GM12801 (cell line): ENCODE measurements around the gene PCSK6.

Source experiments
- CTCF ChIP-seq: IDR thresholded peaks from one replicate; pipeline ENCODE4 v1.5.1; 2011; ENCODE audit warnings: control low read depth; ENCODE audit not compliant: insufficient read length; ENCODE audit errors: extremely low read depth

Gene PCSK6

GRCh38 chr15:101296418-101297405 is 192.8 kb downstream of the PCSK6 start:
- no peak for TF ChIP-seq CTCF

GRCh38 chr15:101295607-101296161 is 193.8 kb downstream of the PCSK6 start:
- no peak for TF ChIP-seq CTCF

GRCh38 chr15:101294731-101295606 is 194.5 kb downstream of the PCSK6 start, which contains the start of gene SNRPA1:
SNRPA1 (minus strand) TSS chr15:101295248; CDS start chr15:101295178, 70 bp downstream.
- no peak for TF ChIP-seq CTCF

GRCh38 chr15:101293122-101293521 is 196.4 kb downstream of the PCSK6 start:
- TF ChIP-seq CTCF, result no peak

GRCh38 chr15:101288905-101289513 is 200.5 kb downstream of the PCSK6 start:
- no peak for TF ChIP-seq CTCF

GRCh38 chr15:101286471-101287114 is 202.9 kb downstream of the PCSK6 start:
- no peak for TF ChIP-seq CTCF
